ENCODE data around the gene CKLF. TPM values are rescaled to one million over a fixed set of nuclear protein-coding genes. Genes with fewer than 3 reads are reported as not detected.

Gene CKLF
- total and polyA plus RNA-seq, 7 donors, result 24.1 to 57.4 (median 46.7) TPM

DNA sequence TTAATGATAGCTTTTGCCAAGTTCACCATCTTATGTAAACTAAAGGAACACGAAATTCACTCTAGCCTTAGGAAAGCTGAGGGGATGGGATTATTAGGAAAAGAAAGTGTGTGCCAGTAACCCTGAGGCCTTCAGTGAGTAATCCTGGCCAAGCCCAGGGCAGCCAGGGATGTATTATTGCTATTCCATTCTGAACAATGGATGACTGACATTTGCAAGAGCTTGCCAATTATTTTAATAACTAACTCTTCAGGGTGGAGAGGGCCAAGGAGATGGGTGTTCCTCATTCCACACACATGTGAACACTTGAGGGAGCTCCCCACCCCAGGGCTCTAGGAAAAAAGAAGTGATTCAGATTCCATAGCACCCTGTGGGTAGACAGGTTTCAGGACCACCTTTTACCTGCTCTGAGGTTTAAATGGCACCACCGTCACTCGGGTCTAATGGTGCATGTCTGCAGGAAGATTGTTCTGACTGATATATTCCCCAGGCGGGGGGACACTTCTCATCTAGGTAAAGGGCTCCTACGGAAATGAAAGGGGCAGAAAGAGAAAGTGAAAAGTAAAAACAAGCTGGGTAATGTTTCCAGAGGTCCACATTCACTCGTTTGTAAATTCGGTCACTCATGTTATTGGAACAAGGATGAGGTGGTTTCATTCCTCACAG is 44.0 kb upstream of the CKLF start:
- no peak overlapping the region for H3K4me3 ChIP-seq
- H3K9me3 ChIP-seq, result no peaks in the 10 kb centered on the region
- peak; percentile 30 for DNase-seq
- peaks cover 0 to 48% (median 11%) of the 10 kb centered on the region in 4 donors for H3K36me3 ChIP-seq
- TF ChIP-seq, protein P1, sequence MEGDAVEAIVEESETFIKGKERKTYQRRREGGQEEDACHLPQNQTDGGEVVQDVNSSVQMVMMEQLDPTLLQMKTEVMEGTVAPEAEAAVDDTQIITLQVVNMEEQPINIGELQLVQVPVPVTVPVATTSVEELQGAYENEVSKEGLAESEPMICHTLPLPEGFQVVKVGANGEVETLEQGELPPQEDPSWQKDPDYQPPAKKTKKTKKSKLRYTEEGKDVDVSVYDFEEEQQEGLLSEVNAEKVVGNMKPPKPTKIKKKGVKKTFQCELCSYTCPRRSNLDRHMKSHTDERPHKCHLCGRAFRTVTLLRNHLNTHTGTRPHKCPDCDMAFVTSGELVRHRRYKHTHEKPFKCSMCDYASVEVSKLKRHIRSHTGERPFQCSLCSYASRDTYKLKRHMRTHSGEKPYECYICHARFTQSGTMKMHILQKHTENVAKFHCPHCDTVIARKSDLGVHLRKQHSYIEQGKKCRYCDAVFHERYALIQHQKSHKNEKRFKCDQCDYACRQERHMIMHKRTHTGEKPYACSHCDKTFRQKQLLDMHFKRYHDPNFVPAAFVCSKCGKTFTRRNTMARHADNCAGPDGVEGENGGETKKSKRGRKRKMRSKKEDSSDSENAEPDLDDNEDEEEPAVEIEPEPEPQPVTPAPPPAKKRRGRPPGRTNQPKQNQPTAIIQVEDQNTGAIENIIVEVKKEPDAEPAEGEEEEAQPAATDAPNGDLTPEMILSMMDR (IDR thresholded peaks at IDR 0.05), result no peak
- TF ChIP-seq EP300 (IDR thresholded peaks at IDR 0.05) (no peak), POLR2A (IDR thresholded peaks at IDR 0.05) (no peak), POLR2AphosphoS5 (IDR thresholded peaks at IDR 0.05) (no peak)
- WGBS, 2 donors, result 64 to 72% methylated on average over 7 of the region's 7 CpGs
- no peaks in the 10 kb centered on the region for H3K27me3 ChIP-seq
- H3K27ac ChIP-seq, result no peak overlapping the region
- intact Hi-C loops (cut with DNase I), result no loop called here
- H3K4me1 ChIP-seq, result peaks cover 0 to 25% (median 23%) of the 10 kb centered on the region in 4 donors

- intact Hi-C loops (cut with DNase I), result no loop called here
- Histone ChIP-seq H3K4me1 (peaks cover 0 to 24% (median 21%) of the 10 kb centered on the region in 4 donors), H3K27ac (no peak overlapping the region), H3K9me3 (no peaks in the 10 kb centered on the region), H3K4me3 (no peak overlapping the region), H3K36me3 (peaks cover 0 to 55% (median 11%) of the 10 kb centered on the region in 4 donors), H3K27me3 (no peaks in the 10 kb centered on the region)
- WGBS, 2 donors, result 91 to 96% methylated on average over 9 of the region's 9 CpGs
- TF ChIP-seq EP300 (IDR thresholded peaks at IDR 0.05), result no peak
- no peak for TF ChIP-seq POLR2AphosphoS5 (IDR thresholded peaks at IDR 0.05)
- no peak for TF ChIP-seq POLR2A (IDR thresholded peaks at IDR 0.05)
- TF ChIP-seq, protein P1 (IDR thresholded peaks at IDR 0.05), result no peak
- DNase-seq, result peak; percentile 42
These were observed 43.4 kb upstream of the CKLF start for GRCh38 chr16:66508914-66509496.

GRCh38 chr16:66509576-66509975 is 42.8 kb upstream of the CKLF start:
- Histone ChIP-seq H3K9me3 (no peaks in the 10 kb centered on the region), H3K27ac (no peak overlapping the region), H3K36me3 (peaks cover 0 to 55% (median 11%) of the 10 kb centered on the region in 4 donors), H3K27me3 (no peaks in the 10 kb centered on the region), H3K4me3 (no peak overlapping the region), H3K4me1 (peaks cover 0 to 24% (median 21%) of the 10 kb centered on the region in 4 donors)
- 96 to 97% methylated on average over 5 of the region's 5 CpGs for WGBS, 2 donors
- TF ChIP-seq, protein P1 (IDR thresholded peaks at IDR 0.05), result no peak
- TF ChIP-seq POLR2AphosphoS5 (IDR thresholded peaks at IDR 0.05) (no peak), POLR2A (IDR thresholded peaks at IDR 0.05) (no peak)
- intact Hi-C loops (cut with DNase I), result no loop called here
- DNase-seq, result peak; percentile 56

GRCh38 chr16:66510298-66510697 is 42.1 kb upstream of the CKLF start:
- peak; percentile 61 for DNase-seq
- Histone ChIP-seq H3K27me3 (no peaks in the 10 kb centered on the region), H3K4me1 (peaks cover 0 to 26% (median 22%) of the 10 kb centered on the region in 4 donors), H3K9me3 (no peaks in the 10 kb centered on the region), H3K27ac (no peak overlapping the region), H3K36me3 (peaks cover 0 to 55% (median 11%) of the 10 kb centered on the region in 4 donors), H3K4me3 (no peak overlapping the region)
- TF ChIP-seq, protein P1 (IDR thresholded peaks at IDR 0.05), result no peak
- TF ChIP-seq EP300 (IDR thresholded peaks at IDR 0.05) (no peak), POLR2AphosphoS5 (IDR thresholded peaks at IDR 0.05) (no peak), POLR2A (IDR thresholded peaks at IDR 0.05) (no peak)
- intact Hi-C loops (cut with DNase I), result no loop called here
- 94% methylated on average over 5 of the region's 5 CpGs for WGBS, 2 donors
